Activated T-helper 1 cell treated with Interleukin-2 at 50 U/mL for 16 hours (primary cell): ENCODE data around the gene DUSP15.
"Not testable (repeated sequence)": the region's sequence is repeated elsewhere in the genome, so short reads cannot be mapped to it uniquely, and the experiment has no call there.

ENCODE experiments used
- DNase-seq: peaks from one replicate; pipeline ENCODE4 v3.0.0-alpha.2; 2020; ENCODE audit warnings: low read depth

DUSP15 gene

GRCh38 chr20:31839782-31840487 is 30.4 kb downstream of the DUSP15 start:
- no peak for DNase-seq

DNA sequence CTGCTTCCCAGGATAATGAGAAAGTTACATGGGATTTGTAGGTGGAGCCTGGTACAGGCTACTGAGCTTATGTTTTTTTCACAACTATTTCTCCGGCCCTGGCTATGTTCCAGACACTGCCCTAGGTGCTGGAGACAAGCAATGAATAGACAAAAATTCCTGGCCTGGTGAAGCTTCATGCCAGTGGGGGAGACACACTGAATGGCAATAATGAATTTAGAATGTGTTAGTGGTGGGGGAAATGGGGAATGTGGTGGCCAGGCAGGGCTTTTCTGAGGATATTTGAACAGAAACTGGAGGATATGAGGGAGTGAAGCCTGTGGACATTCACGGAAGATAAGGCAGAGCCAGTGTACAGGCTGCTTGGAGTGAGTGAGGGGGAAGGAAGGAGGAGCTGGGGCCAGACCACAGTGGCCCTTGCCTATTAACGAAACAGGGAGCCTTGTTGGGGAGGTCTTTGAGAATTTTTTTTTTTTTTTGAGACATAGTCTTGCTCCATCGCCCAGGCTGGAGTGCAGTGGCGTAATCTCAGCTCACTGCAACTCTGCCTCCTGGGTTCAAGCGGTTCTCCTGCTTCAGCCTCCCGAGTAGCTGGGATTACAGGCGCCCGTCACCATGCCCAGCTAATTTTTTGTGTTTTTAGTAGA is 31.6 kb downstream of the DUSP15 start:
- DNase-seq = no peak

DNA sequence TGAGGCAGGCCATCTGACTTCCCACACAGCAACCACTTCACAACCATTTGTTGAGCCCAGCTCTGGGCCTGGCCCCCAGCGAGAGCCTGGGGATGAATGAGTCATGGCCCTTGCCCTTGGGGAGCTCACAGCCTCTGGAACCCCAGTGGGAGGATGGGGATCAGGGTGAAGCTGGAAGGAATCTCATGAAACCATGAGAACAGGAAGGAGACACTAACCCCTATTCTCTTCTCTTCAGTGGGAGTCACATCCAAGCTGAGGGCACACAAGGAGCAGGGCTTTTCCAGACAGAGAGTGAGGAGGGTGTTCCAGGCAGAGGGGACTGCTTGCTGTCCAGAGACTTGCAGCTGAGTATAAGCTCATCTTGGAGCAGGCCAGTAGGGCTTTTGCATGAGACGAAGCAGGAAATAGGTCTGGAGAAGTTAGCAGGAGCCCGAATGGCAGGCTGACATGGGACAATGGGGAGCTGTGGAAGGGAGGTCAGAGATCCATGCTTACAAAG is 32.4 kb downstream of the DUSP15 start:
- no peak for DNase-seq

DNA sequence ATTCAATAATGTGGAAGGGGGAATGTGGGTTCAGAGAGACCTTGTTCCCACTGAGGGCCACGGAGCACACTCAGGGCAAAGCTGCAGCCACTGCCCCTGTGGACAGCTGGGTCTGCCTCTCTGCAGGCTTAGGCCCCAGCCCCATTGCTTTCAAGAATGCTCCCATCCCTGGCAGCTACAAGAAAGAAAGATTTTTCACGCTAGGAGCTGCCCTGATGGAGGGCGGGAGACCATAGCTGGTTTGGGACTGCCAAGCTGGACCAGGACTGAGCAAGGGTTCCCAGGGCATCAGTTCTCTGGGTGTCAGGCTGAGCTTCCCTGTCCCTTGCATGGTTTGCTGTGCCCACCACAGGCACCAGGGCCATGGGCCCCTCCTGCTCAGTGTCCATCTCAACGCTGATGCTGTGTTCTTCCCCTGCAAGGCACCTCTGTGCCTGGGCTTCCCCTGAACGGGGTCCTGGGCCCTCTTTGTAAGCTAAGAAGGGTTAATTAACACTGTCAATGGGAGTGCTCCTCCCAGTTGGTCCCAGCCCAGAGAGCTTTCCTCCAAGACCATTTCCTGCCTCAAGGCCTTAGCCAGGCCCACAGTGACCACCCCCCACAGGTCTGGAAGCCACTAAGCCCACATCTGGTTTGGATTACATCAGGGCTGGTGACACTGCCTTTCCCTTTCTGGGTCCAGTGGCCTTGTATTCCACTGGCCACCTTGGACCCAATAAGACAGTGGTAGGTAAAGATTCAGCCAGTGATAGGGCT is 33.3 kb downstream of the DUSP15 start:
- no peak for DNase-seq

DNA sequence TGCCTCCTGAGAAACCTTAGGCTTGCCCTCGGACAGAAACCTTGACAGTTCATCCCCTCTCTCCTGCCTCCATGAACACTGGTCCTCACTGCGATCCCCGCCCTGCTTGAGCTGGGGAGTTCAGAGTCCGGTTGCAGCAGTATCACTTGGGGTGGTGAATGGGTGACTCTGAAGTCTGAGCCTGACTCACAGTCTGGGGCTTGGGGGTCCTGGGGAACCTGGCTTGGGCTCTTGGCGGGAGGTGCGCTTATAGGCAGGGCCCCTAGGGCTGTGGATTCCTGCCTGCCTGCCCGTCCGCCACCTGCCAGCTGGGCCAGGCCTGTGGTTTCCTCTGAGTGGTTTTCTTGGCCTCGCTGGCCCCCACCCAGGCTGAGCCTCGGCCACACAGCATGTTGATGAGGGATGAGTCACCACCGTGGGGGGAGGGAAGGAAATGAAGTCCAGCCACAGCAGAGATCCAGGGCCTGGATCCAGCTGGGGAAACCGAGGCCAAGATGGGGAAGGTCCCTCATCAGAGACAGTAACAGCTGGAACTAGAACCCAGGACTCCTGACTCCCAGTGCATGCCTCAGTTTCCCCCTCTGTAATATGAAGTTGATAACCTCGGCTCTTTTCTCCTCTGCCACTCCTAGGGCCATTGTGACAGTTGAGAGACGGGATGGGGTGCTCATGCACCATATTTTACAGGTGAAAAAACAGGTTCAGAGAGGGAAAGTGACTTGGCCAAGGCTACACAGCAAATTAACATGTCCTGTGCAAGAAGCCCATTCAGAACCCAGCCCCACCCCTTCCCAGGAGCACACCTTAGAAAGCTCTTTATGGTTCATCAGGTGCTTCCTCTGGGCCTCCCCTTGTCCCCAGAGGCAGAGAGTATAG is 34.1 kb downstream of the DUSP15 start:
- DNase-seq = no peak

- DNase-seq = no peak
Observed at GRCh38 chr20:31835554-31835953, 34.8 kb downstream of the DUSP15 start.

DNA sequence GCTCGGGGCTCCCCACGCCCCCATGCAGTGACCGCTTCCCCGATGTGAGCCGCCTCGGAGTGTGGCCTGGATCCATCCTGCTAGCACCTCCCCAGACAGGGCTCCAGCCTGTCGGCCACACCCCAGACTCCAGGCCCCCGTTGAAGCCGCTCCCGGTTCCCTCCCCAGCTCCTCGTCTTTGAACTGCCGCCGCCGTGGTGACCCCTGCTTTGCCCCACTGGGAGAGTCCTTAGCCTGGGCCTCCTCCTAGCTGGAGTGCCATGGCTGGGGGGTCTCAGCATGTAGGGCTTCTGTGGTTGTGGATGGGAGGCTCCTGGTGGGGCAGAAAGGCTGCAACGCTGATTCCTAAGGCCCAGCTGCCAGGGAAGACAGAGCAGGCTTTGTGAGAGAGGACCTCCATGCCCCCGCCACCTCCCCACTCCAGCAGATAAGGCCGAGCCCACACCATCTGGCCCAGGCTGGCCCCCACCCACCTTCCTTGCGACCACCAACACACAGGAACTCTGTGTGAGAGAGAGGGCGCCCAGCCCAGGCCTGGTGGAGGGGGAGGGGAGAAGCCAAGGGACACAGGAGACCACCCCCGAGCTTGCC is 36.3 kb downstream of the DUSP15 start:
- DNase-seq = no peak

- DNase-seq = peak; percentile 20
Observed at GRCh38 chr20:31833130-31833930, 37.0 kb downstream of the DUSP15 start.

DNA sequence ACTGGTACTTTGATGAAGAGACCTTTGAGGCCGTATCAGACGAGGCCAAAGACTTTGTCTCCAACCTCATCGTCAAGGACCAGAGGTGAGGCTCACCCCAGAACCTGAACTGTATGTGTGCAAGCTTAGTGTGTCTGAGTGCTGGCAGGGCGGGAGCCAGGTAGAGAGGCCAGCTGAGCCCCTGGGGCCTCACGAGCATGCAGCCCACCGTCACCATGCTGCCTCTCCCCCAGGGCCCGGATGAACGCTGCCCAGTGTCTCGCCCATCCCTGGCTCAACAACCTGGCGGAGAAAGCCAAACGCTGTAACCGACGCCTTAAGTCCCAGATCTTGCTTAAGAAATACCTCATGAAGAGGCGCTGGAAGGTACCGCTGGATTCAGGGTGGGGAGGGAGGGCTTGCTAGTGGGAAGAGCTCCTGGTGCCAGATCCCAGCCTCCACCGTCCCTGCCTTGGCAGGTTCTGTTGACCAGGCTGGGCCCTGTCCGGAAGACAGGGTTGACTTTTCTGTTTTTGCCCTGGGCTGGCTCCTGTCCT is 38.5 kb downstream of the DUSP15 start:
- no peak for DNase-seq

- no peak for DNase-seq
Observed at GRCh38 chr20:31831211-31831610, 39.1 kb downstream of the DUSP15 start.

DNA sequence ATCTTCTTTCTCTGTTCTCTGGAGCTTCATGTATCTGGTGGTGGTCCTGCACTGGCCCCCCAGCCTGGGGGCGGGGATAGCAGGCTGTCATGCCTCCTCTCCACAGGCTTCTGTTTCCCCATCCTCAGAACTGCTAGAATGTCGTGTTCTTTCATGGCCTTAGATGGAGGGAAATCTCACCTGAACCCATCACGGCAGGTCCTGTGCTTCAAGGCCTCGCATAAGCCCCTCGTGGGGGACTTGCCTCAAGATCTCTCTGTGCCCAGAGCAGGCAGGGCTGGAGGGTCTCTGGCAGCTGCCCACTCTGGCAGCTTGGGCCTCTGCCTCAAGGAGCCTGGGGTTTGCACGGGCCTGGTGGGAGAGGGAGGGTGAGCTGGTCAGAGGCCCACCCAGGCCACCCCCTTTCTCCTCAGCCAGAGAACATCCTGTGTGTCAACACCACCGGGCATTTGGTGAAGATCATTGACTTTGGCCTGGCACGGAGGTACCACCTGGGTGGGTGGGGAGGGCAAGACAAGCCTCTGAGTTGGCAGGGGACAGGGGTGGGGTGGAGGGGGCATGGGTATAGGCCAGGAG is 39.8 kb downstream of the DUSP15 start:
- DNase-seq = no peak

GRCh38 chr20:31829731-31830130 is 40.6 kb downstream of the DUSP15 start:
- DNase-seq = no peak

DNA sequence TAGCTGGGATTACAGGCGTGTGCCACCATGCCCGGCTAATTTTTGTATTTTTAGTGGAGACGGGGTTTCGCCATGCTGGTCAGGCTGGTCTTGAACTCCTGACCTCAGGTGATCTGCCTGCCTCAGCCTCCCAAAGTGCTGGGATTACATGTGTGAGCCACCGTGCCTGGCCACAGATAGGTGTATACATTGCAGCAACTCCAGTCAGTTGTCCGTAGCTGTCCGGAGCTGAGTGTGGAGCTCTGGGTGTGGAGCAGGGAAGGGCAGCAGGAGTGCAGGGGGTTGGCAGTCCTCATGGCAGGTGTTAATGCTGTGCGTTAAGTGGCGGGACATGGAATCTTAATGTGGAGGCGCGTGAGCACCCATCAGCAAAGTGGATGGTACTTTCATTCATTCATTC is 42.3 kb downstream of the DUSP15 start:
- DNase-seq = not testable (repeated sequence)

GRCh38 chr20:31827059-31827458 is 43.3 kb downstream of the DUSP15 start:
- DNase-seq = no peak

DNA sequence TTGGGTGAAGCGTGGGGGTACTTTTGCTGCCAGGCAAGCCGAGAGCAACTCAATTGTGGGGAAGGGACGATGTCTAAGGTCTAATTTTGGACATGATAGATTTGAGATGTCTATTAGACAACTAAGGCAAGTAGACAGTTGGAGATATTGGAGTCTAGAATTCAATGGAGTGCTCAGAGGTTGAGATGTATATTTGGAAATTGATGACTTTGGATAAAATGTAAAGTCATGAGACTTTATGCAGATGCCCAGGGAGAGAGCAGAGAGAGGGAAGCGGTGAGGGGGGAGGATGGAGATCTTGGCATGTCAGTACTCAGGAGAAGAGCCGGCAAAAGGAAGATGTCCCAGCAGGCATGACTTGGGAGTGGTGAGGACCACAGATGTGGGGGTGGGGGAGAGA is 44.3 kb downstream of the DUSP15 start:
- DNase-seq = no peak

GRCh38 chr20:31824554-31825313 is 45.6 kb downstream of the DUSP15 start:
- no peak for DNase-seq

GRCh38 chr20:31824125-31824485 is 46.2 kb downstream of the DUSP15 start:
- no peak for DNase-seq

DNA sequence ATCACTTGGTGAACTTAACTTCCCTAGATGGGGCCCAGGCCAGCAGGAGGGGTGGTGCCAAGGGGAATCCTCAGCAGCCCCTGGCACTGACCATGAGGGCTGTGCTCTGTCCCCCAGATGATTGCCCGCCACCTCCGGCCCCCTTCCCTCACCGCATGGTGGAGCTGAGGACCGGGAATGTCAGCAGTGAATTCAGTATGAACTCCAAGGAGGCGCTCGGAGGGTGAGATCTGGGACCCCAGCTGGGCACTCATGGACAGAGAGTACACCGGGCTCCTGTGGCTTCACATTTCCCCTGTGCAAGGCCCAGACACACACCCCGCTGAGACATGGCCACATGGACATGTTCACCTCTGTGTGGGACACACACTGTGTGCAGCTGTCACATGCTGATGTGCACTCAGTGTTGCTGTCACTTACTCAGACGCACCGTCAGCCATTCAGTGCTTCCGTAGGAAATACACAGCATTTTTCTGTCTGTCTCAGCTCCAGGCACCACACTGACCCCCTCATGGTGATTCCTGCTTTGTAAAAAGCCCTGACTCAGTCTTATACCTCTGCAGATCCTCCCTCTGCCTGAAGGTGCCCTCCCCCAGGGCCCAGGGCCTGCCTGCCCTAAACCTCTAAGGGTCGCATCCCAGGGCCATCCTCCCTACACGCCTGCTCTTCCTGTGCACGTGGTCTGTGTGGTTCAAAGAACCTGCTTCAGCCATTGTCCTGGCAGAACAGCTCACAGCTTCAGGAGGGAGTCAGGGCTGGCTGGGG is 46.8 kb downstream of the DUSP15 start:
- no peak for DNase-seq
